ENCODE measurements around the gene ICAM2.

ICAM2 gene

DNA sequence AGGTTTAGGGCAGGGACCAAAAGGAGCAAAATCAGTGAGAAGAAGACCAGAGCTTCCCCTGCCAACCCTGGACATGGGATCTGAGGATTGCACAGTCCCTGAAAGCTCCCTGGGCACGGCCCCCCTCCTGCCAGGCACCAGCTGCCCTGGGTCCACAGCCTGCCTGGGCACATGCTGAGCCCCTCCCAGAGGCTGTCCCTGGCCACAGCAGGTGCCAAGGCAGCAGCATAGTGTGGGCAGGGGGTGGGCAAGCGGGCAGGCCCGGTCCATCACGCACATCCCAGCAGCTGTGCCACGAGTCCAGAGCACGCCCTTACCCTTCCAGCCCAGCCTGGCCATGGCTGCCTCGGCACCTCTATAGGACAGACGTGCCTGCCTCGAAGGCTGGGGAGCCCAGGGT, 60.4 kb downstream of the ICAM2 start:
- no peak overlapping the region for H3K4me3 ChIP-seq (ENCODE audit: low read depth, low read length)

DNA sequence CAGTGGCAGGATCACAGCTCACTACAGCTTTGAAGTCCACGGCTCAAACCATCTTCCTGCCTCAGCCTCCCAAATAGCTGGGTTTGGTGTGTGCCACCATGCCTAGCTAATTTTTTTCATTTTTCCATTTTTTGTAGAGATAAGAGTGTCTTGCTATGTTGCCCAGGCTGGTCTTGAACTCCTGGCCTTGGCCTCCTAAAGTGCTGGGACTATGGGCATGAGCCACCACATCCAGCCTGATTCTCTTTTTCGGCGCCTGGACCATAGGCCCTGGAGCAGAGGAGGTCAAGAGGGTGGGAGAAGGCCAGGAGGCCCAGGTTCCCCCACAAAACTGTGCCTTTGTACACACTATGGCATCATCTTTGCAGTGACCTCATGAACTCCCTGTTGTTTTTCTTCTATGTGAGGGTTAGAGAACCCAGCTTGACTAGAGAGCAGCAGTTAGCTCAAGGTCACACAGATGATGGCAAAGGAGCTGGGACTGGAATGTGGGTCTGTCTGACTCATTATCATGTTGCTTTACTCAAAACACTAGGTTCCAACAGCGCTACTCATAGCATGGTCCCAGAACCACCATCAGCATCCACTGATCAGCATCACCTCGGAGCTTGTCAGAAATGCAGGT, 64.0 kb downstream of the ICAM2 start:
- no peak overlapping the region for H3K4me3 ChIP-seq (ENCODE audit: low read depth, low read length)
- TF ChIP-seq, protein P1, sequence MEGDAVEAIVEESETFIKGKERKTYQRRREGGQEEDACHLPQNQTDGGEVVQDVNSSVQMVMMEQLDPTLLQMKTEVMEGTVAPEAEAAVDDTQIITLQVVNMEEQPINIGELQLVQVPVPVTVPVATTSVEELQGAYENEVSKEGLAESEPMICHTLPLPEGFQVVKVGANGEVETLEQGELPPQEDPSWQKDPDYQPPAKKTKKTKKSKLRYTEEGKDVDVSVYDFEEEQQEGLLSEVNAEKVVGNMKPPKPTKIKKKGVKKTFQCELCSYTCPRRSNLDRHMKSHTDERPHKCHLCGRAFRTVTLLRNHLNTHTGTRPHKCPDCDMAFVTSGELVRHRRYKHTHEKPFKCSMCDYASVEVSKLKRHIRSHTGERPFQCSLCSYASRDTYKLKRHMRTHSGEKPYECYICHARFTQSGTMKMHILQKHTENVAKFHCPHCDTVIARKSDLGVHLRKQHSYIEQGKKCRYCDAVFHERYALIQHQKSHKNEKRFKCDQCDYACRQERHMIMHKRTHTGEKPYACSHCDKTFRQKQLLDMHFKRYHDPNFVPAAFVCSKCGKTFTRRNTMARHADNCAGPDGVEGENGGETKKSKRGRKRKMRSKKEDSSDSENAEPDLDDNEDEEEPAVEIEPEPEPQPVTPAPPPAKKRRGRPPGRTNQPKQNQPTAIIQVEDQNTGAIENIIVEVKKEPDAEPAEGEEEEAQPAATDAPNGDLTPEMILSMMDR (IDR thresholded peaks at IDR 0.05; ENCODE audit: borderline replicate concordance, insufficient read depth, low read depth, low read length) = no peak

More for the DNA sequence above, 60.4 kb downstream of the ICAM2 start:
- TF ChIP-seq, protein P1 (IDR thresholded peaks at IDR 0.05; ENCODE audit: borderline replicate concordance, insufficient read depth, low read depth, low read length) = no peak

DNA sequence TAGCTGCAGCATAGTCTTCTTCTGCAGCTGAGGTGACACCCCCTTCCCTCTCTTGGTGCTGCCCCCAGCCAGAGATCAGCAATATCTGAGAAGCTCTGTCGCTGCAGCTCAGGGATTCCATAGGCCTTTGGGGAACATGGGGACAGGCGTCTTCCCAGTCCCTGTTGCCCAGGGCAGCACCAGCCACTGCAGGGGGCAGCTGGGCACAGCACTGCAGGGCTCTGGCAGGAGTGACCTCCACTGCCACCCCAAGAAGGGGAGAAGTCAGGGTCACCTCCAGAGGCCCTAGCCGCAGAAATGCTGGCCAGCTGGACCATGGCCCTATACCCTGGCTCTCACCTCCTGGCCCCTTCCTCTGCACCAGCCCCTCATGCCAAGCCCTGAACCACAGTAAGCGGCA, 64.6 kb downstream of the ICAM2 start:
- TF ChIP-seq, protein P1 (IDR thresholded peaks at IDR 0.05; ENCODE audit: borderline replicate concordance, insufficient read depth, low read depth, low read length) = no peak
- no peak overlapping the region for H3K4me3 ChIP-seq (ENCODE audit: low read depth, low read length)

DNA sequence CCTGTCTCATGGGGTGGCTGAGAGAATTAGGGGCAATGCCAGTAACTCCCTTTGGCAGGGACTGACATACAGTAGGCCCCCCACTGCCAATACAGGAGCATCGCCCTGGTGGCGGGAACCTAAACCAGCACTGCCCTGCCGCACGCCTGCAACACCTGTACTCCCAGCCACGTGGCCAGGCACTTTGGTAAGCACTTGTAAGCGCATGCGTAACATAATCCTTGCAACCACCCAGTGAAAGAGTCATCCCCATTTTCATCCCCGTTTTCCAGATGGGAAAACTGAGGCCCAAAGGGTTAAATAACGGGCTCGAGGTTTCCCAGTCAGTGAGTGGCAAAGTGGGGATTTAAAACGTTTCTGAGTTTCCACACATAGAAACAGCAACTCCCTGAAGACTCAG, 65.2 kb downstream of the ICAM2 start:
- TF ChIP-seq, protein P1 (IDR thresholded peaks at IDR 0.05; ENCODE audit: borderline replicate concordance, insufficient read depth, low read depth, low read length) = no peak
- H3K4me3 ChIP-seq (ENCODE audit: low read depth, low read length) = no peak overlapping the region

DNA sequence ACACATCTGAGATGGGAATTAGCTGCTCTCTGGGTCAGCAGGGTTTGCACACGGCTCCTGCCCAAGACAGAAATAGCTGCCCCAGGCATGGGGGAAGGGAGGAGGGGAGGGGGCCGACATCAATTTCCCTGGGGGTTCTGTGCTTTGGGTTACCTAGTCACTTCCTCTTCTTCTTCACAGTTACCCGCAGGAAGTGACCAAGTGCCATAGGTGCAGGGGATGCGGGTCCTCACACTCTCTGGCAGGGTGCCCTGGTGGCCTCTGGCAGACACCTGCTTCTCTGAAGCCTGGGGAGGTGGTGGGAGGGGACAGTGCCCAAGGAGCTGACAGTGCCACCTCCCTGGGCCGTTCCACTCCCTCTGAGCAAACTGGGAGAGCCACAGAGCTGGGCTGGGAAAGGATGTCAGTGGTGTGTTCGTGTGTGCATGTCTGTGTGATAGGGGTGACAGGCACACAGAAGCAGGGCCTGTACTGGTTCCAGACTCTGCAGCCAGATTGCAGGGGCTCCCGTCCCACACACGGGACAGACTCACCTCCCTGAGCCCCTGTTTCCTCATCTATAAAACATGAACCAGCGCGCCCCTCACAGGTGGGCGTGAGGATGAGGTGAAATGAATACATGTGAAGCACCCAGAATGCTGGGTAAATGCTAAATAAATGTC, 65.9 kb downstream of the ICAM2 start:
- H3K4me3 ChIP-seq (ENCODE audit: low read depth, low read length) = no peak overlapping the region
- TF ChIP-seq, protein P1 (IDR thresholded peaks at IDR 0.05; ENCODE audit: borderline replicate concordance, insufficient read depth, low read depth, low read length) = no peak

All from GM12875 (cell line).